Ishikawa (cell line): ENCODE measurements around the gene KEAP1.

Source experiments
- CREB1 ChIP-seq: IDR thresholded peaks from 2 replicates; pipeline ENCODE4 v1.6.1; 2012; ENCODE audit warnings: low read depth
- EP300 ChIP-seq: IDR thresholded peaks from 2 replicates; pipeline ENCODE4 v1.6.1; 2012; ENCODE audit warnings: borderline replicate concordance
- MAX ChIP-seq: IDR thresholded peaks from 2 replicates; pipeline ENCODE4 v1.6.1; 2012
- TAF1 ChIP-seq: IDR thresholded peaks from 2 replicates; pipeline ENCODE4 v1.6.1; 2012; ENCODE audit warnings: low read depth, mild to moderate bottlenecking
- USF1 ChIP-seq: IDR thresholded peaks from 2 replicates; pipeline ENCODE4 v1.6.1; 2012

GRCh38 chr19:10453852-10454251, 49.3 kb downstream of the KEAP1 start:
- TF ChIP-seq USF1 (no peak), EP300 (no peak), MAX (no peak), CREB1 (no peak), TAF1 (no peak)
